22Rv1 (cell line): ENCODE measurements around the gene XRCC3.
"Not testable (repeated sequence)": the region's sequence is repeated elsewhere in the genome, so short reads cannot be mapped to it uniquely, and the experiment has no call there.

Source experiments
- H3K27ac ChIP-seq: fragments of 450-650 bp; 2 replicates; pipeline ENCODE4 v1.5.1; 2017
- CTCF ChIP-seq: fragments of 450-650 bp; IDR thresholded peaks from 2 replicates; pipeline ENCODE4 v1.5.1; 2017; ENCODE audit warnings: mild to moderate bottlenecking
- ZFX ChIP-seq: fragments of 450-650 bp; IDR thresholded peaks from 2 replicates; pipeline ENCODE4 v1.6.1; 2017; ENCODE audit warnings: antibody characterized with exemption, borderline replicate concordance

Gene XRCC3

GRCh38 chr14:103657471-103657870, 57.8 kb downstream of the XRCC3 start:
- TF ChIP-seq CTCF (no peak), ZFX (no peak)
- H3K27ac ChIP-seq, result no peak overlapping the region

GRCh38 chr14:103656756-103657133, 58.5 kb downstream of the XRCC3 start:
- TF ChIP-seq CTCF (no peak), ZFX (no peak)
- H3K27ac ChIP-seq, result no peak overlapping the region

GRCh38 chr14:103656031-103656755, 59.1 kb downstream of the XRCC3 start:
- no peak overlapping the region for H3K27ac ChIP-seq
- TF ChIP-seq ZFX, result no peak
- no peak for TF ChIP-seq CTCF

- no peak for TF ChIP-seq ZFX
- TF ChIP-seq CTCF, result no peak
- no peak overlapping the region for H3K27ac ChIP-seq
Measured at GRCh38 chr14:103654619-103655018, 60.6 kb downstream of the XRCC3 start.

GRCh38 chr14:103653805-103654204, 61.4 kb downstream of the XRCC3 start:
- TF ChIP-seq CTCF (no peak), ZFX (no peak)
- no peak overlapping the region for H3K27ac ChIP-seq

GRCh38 chr14:103653336-103653735, 61.9 kb downstream of the XRCC3 start:
- H3K27ac ChIP-seq, result not testable (repeated sequence)

GRCh38 chr14:103652806-103653205, 62.4 kb downstream of the XRCC3 start:
- no peak overlapping the region for H3K27ac ChIP-seq
- TF ChIP-seq CTCF (no peak), ZFX (no peak)

GRCh38 chr14:103651585-103651984, 63.7 kb downstream of the XRCC3 start:
- no peak overlapping the region for H3K27ac ChIP-seq
- TF ChIP-seq CTCF (no peak), ZFX (no peak)
